Stimulated activated memory B cell treated with anti-CD40 and anti-IgM and Interleukin-4, amounts not matched to agents 10 μg/mL and 1 μg/mL and 100 μg/mL, for 72 hours (primary cell): ENCODE measurements around the gene SDC4.
A peak's percentile ranks its signal among the peaks of the same experiment; 100 is the strongest.

Experiments
- ATAC-seq: fragments of 150-1000 bp; cut with Tn5 transposase; 2 replicates; pipeline ENCODE4 v1.10.0; 2021
- H3K27ac Mint-ChIP-seq: one replicate; pipeline ENCODE4 v1.8.0; 2022; ENCODE audit warnings: mild to moderate bottlenecking, mixed read lengths
- H3K27me3 Mint-ChIP-seq: one replicate; pipeline ENCODE4 v1.8.0; 2022; ENCODE audit warnings: mixed read lengths
- H3K36me3 Mint-ChIP-seq: one replicate; pipeline ENCODE4 v1.8.0; 2022; ENCODE audit warnings: mixed read lengths
- H3K4me1 Mint-ChIP-seq: one replicate; pipeline ENCODE4 v1.8.0; 2022; ENCODE audit warnings: mixed read lengths
- H3K4me3 Mint-ChIP-seq: one replicate; pipeline ENCODE4 v1.8.0; 2022; ENCODE audit warnings: mild to moderate bottlenecking, moderate library complexity, mixed read lengths
- H3K9me3 Mint-ChIP-seq: one replicate; pipeline ENCODE4 v1.8.0; 2022; ENCODE audit warnings: mixed read lengths

The SDC4 gene

GRCh38 chr20:45341579-45341938, 6.7 kb downstream of the SDC4 start:
- no peak for ATAC-seq
- Mint-ChIP-seq H3K4me3 (no peak overlapping the region), H3K36me3 (no peaks in the 10 kb centered on the region), H3K4me1 (peaks cover 12% of the 10 kb centered on the region), H3K27ac (no peak overlapping the region), H3K27me3 (peaks cover 38% of the 10 kb centered on the region), H3K9me3 (no peaks in the 10 kb centered on the region)

- no peaks in the 10 kb centered on the region for H3K36me3 Mint-ChIP-seq
- no peak for ATAC-seq
- no peak overlapping the region for H3K4me3 Mint-ChIP-seq
- H3K4me1 Mint-ChIP-seq: peaks cover 6% of the 10 kb centered on the region
- peaks cover 33% of the 10 kb centered on the region for H3K27me3 Mint-ChIP-seq
- no peak overlapping the region for H3K27ac Mint-ChIP-seq
- no peaks in the 10 kb centered on the region for H3K9me3 Mint-ChIP-seq
Measured at GRCh38 chr20:45340951-45341350, 7.3 kb downstream of the SDC4 start.

- Mint-ChIP-seq H3K27ac (no peak overlapping the region), H3K9me3 (no peaks in the 10 kb centered on the region), H3K27me3 (peaks cover 27% of the 10 kb centered on the region), H3K4me3 (no peak overlapping the region), H3K4me1 (peaks cover 6% of the 10 kb centered on the region), H3K36me3 (no peaks in the 10 kb centered on the region)
- no peak for ATAC-seq
Measured at GRCh38 chr20:45340236-45340847, 7.9 kb downstream of the SDC4 start.

- H3K4me1 Mint-ChIP-seq: peaks cover 1% of the 10 kb centered on the region
- no peak for ATAC-seq
- H3K4me3 Mint-ChIP-seq: no peak overlapping the region
- H3K27ac Mint-ChIP-seq: no peak overlapping the region
- no peaks in the 10 kb centered on the region for H3K36me3 Mint-ChIP-seq
- H3K27me3 Mint-ChIP-seq: peaks cover 21% of the 10 kb centered on the region
- no peaks in the 10 kb centered on the region for H3K9me3 Mint-ChIP-seq
Measured at GRCh38 chr20:45339799-45340198, 8.4 kb downstream of the SDC4 start.

GRCh38 chr20:45339084-45339483, 9.1 kb downstream of the SDC4 start:
- Mint-ChIP-seq H3K27me3 (peaks cover 18% of the 10 kb centered on the region), H3K4me1 (no peaks in the 10 kb centered on the region), H3K36me3 (no peaks in the 10 kb centered on the region), H3K27ac (no peak overlapping the region), H3K9me3 (no peaks in the 10 kb centered on the region), H3K4me3 (no peak overlapping the region)
- ATAC-seq: no peak

- Mint-ChIP-seq H3K27ac (no peak overlapping the region), H3K4me1 (no peaks in the 10 kb centered on the region), H3K4me3 (no peak overlapping the region), H3K27me3 (peaks cover 18% of the 10 kb centered on the region), H3K9me3 (no peaks in the 10 kb centered on the region), H3K36me3 (no peaks in the 10 kb centered on the region)
- ATAC-seq: no peak
Measured at GRCh38 chr20:45338121-45339030, 9.8 kb downstream of the SDC4 start.

GRCh38 chr20:45337367-45338120, 10.7 kb downstream of the SDC4 start:
- H3K9me3 Mint-ChIP-seq: no peaks in the 10 kb centered on the region
- no peak overlapping the region for H3K27ac Mint-ChIP-seq

GRCh38 chr20:45336530-45337366, 11.5 kb downstream of the SDC4 start:
- Mint-ChIP-seq H3K4me1 (no peaks in the 10 kb centered on the region), H3K27me3 (peaks cover 18% of the 10 kb centered on the region), H3K27ac (no peak overlapping the region), H3K4me3 (no peak overlapping the region), H3K9me3 (no peaks in the 10 kb centered on the region), H3K36me3 (no peaks in the 10 kb centered on the region)
- no peak for ATAC-seq

More at GRCh38 chr20:45337367-45338120, 10.7 kb downstream of the SDC4 start:
- Mint-ChIP-seq H3K4me1 (no peaks in the 10 kb centered on the region), H3K36me3 (no peaks in the 10 kb centered on the region), H3K4me3 (no peak overlapping the region), H3K27me3 (peaks cover 18% of the 10 kb centered on the region)
- no peak for ATAC-seq

GRCh38 chr20:45330476-45330875, 17.7 kb downstream of the SDC4 start:
- no peak for ATAC-seq
- Mint-ChIP-seq H3K36me3 (no peaks in the 10 kb centered on the region), H3K27ac (no peak overlapping the region), H3K4me3 (no peak overlapping the region), H3K27me3 (no peaks in the 10 kb centered on the region), H3K9me3 (no peaks in the 10 kb centered on the region), H3K4me1 (peaks cover 6% of the 10 kb centered on the region)

- Mint-ChIP-seq H3K4me1 (peaks cover 6% of the 10 kb centered on the region), H3K27ac (no peak overlapping the region), H3K9me3 (no peaks in the 10 kb centered on the region), H3K36me3 (no peaks in the 10 kb centered on the region), H3K27me3 (no peaks in the 10 kb centered on the region), H3K4me3 (no peak overlapping the region)
- no peak for ATAC-seq
Measured at GRCh38 chr20:45329497-45330319, 18.5 kb downstream of the SDC4 start.

- Mint-ChIP-seq H3K4me1 (peaks cover 6% of the 10 kb centered on the region), H3K9me3 (no peaks in the 10 kb centered on the region), H3K36me3 (no peaks in the 10 kb centered on the region), H3K27ac (no peak overlapping the region), H3K27me3 (no peaks in the 10 kb centered on the region), H3K4me3 (no peak overlapping the region)
- ATAC-seq: no peak
Measured at GRCh38 chr20:45328451-45328850, 19.8 kb downstream of the SDC4 start.

GRCh38 chr20:45325371-45325770, 22.9 kb downstream of the SDC4 start:
- no peaks in the 10 kb centered on the region for H3K27me3 Mint-ChIP-seq
- no peak overlapping the region for H3K27ac Mint-ChIP-seq
- H3K4me1 Mint-ChIP-seq: peaks cover 16% of the 10 kb centered on the region
- H3K36me3 Mint-ChIP-seq: no peaks in the 10 kb centered on the region
- H3K9me3 Mint-ChIP-seq: no peaks in the 10 kb centered on the region
- ATAC-seq: no peak
- H3K4me3 Mint-ChIP-seq: no peak overlapping the region

- H3K4me3 Mint-ChIP-seq: no peak overlapping the region
- no peaks in the 10 kb centered on the region for H3K27me3 Mint-ChIP-seq
- no peak for ATAC-seq
- no peaks in the 10 kb centered on the region for H3K36me3 Mint-ChIP-seq
- peaks cover 19% of the 10 kb centered on the region for H3K4me1 Mint-ChIP-seq
- H3K27ac Mint-ChIP-seq: no peak overlapping the region
- no peaks in the 10 kb centered on the region for H3K9me3 Mint-ChIP-seq
Measured at GRCh38 chr20:45323731-45324130, 24.5 kb downstream of the SDC4 start.

GRCh38 chr20:45322952-45323383, 25.3 kb downstream of the SDC4 start:
- no peak overlapping the region for H3K27ac Mint-ChIP-seq
- H3K27me3 Mint-ChIP-seq: no peaks in the 10 kb centered on the region
- no peaks in the 10 kb centered on the region for H3K36me3 Mint-ChIP-seq
- H3K9me3 Mint-ChIP-seq: no peaks in the 10 kb centered on the region
- H3K4me3 Mint-ChIP-seq: no peak overlapping the region
- H3K4me1 Mint-ChIP-seq: peaks cover 27% of the 10 kb centered on the region
- ATAC-seq: peak; percentile 60
